GM21529 (cell line): ENCODE measurements around the gene TMEM63A.
"Not testable (repeated sequence)": the region's sequence is repeated elsewhere in the genome, so short reads cannot be mapped to it uniquely, and the experiment has no call there.

ENCODE experiments used
- ATAC-seq: cut with Tn5 transposase; IDR thresholded peaks from one replicate; pipeline ENCODE4 v1.9.1; 2021; ENCODE audit not compliant: unreplicated experiment

TMEM63A gene

GRCh38 chr1:225846331-225847310 is 35.6 kb downstream of the TMEM63A start:
- ATAC-seq = no peak

DNA sequence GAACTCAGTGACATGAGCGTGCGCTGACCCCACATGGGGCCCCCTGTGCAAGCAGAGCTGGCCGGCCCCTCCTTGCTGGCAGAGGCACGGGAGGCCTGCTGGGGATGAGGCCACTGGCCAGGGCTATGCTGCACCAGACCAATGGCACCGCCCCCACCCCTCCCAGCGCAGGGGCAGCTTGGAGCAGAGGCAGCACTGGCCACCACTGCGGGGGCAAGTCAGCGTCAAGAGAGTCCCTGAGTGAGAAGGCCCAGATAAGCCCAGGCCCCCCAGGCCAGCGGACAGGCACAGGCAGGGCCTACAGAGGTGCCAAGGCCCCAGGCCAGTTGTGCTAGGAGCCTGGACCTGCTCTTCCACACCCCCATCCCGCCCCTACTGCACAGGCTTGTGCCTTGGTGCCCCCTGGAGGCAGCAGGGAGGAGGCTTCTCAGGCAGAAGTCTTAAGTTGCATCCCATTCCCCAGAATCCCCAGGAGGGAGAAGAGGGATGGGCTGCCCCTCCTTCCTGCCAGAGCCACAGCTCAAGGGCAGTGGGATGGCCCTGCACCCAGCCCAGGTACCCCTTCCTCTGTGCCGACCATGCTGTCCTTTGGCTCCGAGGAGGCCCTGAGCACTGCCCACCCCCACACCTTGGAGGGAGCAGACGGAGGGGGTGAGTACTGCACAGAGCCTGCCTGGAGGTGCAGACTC is 36.5 kb downstream of the TMEM63A start:
- no peak for ATAC-seq

GRCh38 chr1:225845097-225845496 is 37.1 kb downstream of the TMEM63A start:
- ATAC-seq = no peak

DNA sequence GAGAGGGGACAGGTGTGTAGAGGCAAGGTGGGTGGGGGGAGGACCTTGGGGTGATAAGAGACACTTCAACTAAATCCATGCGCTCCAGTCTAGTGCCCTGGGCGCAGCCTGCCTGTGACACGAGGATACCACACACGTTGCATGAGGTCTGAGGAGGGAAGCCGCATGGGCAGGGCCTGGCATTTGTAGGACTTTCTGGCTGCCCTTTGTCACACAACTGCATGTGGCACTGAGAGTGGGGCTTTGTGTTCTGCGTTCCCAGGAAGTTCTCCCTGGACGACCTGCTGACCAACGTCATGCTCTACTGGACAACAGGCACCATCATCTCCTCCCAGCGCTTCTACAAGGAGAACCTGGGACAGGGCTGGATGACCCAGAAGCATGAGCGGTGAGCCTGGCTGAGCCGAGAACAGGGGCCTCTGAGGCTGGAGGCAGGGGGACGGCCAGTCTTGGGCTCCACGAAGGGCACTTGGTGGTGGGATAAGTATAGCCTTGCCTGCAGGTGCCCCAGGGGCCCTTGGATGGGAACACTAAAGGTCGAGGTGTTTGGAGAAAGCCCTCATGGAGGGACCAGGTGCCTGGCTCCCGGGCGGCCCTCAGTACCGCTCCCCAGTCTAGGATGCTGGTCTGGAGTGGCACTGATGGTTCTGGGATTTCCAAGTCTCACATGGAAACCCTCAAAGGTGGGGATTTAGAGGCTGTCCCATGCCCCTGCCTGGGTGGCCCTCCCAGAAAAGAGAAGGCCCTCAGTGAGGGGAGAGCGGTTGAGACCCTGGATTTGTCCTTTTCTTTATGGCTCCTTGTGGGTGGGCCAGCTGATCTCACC is 37.7 kb downstream of the TMEM63A start:
- no peak for ATAC-seq

- no peak for ATAC-seq
These were observed 38.8 kb downstream of the TMEM63A start for GRCh38 chr1:225843426-225843795.

GRCh38 chr1:225842788-225843425 is 39.3 kb downstream of the TMEM63A start:
- no peak for ATAC-seq

GRCh38 chr1:225842074-225842473 is 40.1 kb downstream of the TMEM63A start:
- ATAC-seq = no peak

DNA sequence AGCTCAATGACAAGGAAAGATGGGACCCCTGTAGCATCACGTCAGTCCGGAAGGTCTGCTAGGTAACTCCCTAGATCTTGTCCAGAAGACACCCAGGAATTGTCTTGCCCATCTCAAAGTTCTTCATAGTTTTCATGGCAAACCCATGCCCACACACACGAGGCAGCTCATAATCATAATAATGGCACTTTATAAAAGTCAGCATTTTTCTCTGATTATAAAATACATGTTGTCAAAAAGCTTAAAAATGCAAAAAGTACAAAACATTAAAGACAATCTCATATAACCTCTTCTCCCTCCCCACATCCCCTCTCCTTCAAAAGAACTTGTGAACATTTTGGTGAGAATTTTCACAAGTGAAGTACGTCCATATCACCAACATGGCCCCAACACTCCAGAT is 41.5 kb downstream of the TMEM63A start:
- ATAC-seq = no peak

DNA sequence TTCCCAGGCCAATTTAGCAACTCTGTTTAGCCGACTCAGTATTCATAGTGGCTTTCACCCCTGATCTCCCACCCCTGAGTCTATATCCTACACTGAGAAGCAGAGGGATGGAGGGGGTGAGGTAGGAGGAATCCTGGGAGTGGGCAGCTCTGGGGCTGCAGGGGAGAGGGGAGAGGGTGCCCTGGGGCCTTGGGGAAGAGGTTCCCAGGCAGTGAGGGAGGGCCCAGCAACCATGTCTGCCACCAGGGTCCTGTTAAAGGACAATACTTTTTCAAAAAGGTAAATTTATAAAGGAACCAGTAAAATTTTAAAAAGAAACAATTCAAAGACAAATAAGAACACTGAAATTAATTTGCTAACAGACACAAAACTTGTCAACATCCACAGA is 42.0 kb downstream of the TMEM63A start:
- no peak for ATAC-seq

GRCh38 chr1:225838793-225839192 is 43.4 kb downstream of the TMEM63A start:
- no peak for ATAC-seq

GRCh38 chr1:225836296-225836695 is 45.9 kb downstream of the TMEM63A start:
- not testable (repeated sequence) for ATAC-seq

DNA sequence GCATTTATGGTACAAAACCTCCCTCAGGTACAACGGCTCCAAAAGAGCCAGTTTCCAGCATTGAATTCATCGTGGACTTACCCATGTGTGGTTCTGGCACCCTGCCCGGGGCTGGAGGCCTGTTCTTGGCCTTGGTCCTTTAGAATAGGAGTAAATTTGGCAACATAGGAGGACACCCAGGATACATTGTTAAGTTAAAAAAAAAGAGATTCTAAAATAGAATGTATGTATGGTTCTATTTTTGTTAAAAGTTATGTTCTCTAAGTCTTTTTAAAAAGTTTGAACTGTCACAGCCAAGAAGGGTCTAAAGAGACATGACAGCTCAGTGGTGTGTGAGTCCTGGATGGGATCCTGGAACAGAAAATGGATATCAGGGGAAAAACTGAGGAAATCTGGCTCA is 46.3 kb downstream of the TMEM63A start:
- ATAC-seq = no peak

DNA sequence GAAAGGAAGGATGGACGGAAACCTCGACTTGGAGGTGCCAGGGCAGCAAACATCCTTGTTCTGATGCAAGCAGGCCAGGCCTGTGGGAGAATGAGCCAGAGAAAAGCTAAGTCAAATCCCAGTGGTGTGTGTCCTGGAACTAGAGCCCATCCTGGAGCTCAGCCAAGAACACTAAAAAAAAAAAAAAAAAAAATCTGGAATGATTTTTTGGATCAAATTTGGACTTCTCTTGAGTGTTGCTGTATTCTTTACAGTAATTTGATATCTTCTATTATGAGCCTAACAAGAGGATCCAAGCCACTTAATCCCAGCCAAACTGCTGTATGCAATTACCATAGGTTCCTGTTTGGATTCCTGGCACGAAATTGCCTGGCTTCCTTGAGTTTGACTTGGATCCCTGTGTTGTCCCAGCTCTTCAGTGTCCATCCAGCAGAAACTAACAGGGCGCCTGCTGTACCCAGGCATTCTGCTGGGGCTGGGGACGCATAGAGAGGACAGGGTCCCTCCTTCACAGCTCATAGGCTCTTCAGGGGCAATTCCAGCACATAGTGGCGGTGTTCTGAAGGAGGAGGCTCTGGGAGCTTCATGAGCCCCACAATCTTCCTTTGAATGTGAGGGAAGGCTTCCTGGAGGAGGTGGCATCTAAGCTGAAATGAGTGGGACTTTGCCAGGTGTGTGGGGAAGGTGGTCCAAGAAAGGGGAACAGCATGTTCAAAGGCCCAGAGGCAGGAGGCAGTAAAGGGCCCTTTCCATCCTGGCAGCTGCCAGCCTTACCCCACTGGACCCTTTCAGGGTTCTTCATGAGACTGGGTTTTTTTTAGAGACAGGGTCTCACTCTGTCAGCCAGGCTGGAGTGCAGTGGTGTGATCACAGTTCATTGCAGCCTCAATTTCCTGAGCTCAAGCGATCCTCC is 47.5 kb downstream of the TMEM63A start:
- ATAC-seq = no peak

DNA sequence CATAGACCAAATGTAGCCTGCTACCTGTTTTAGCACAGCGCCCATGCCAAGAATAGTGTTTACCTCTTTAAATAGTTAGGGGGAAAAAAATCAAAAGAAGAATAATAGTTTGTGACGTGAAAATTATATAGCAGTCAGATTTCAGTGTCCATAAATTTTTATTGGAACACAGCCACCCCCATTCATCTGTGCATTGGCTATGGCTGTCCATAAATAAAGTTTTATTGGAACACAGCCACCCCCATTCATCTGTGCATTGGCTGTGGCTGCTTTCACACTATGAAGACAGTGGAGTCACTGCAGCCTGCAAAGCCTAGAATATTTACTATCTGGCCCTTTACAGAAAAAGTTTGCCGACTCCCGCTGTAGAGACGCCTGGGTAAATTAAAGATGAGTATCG is 51.3 kb downstream of the TMEM63A start:
- ATAC-seq = no peak

DNA sequence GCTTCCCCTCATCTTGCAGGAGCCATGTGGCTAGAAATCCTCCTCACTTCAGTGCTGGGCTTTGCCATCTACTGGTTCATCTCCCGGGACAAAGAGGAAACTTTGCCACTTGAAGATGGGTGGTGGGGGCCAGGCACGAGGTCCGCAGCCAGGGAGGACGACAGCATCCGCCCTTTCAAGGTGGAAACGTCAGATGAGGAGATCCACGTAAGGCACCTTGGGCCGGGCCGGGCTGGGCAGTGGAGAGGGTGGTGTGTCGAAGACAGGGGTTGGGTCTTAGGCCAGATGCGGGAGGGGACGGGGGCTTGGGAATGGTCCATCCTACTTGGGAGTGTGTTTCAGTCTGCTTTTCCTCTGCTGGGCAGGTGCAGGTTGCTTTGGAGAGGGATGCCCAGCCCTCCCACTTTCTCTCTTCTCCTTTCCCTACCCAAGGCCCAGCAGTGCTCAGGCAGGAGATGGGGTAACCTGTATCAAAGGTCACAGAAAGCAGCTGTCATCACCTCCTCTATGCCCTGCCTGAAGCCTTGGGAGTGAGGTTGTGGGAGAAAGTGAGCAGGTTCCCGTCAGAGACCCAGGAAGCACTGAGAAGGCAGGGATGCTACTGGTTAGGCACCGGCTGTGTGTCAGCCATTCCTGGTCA is 53.4 kb downstream of the TMEM63A start:
- no peak for ATAC-seq

- no peak for ATAC-seq
These were observed 55.1 kb downstream of the TMEM63A start for GRCh38 chr1:225827076-225827475.

- no peak for ATAC-seq
These were observed 56.6 kb downstream of the TMEM63A start for GRCh38 chr1:225825607-225826007.

- ATAC-seq = no peak
These were observed 57.1 kb downstream of the TMEM63A start for GRCh38 chr1:225825078-225825477.

GRCh38 chr1:225824533-225824941 is 57.6 kb downstream of the TMEM63A start:
- no peak for ATAC-seq
